DMS53 treated with DMSO at 0.1 percent for 48 hours (cell line): ENCODE data around the gene ZYX.
"Not testable (repeated sequence)": the region's sequence is repeated elsewhere in the genome, so short reads cannot be mapped to it uniquely, and the experiment has no call there.

Experiments used
- DNase-seq: peaks from one replicate; lab custom pipeline; 2025; ENCODE audit not compliant: unreplicated experiment; lab: John Stamatoyannopoulos, UW

The ZYX gene

DNA sequence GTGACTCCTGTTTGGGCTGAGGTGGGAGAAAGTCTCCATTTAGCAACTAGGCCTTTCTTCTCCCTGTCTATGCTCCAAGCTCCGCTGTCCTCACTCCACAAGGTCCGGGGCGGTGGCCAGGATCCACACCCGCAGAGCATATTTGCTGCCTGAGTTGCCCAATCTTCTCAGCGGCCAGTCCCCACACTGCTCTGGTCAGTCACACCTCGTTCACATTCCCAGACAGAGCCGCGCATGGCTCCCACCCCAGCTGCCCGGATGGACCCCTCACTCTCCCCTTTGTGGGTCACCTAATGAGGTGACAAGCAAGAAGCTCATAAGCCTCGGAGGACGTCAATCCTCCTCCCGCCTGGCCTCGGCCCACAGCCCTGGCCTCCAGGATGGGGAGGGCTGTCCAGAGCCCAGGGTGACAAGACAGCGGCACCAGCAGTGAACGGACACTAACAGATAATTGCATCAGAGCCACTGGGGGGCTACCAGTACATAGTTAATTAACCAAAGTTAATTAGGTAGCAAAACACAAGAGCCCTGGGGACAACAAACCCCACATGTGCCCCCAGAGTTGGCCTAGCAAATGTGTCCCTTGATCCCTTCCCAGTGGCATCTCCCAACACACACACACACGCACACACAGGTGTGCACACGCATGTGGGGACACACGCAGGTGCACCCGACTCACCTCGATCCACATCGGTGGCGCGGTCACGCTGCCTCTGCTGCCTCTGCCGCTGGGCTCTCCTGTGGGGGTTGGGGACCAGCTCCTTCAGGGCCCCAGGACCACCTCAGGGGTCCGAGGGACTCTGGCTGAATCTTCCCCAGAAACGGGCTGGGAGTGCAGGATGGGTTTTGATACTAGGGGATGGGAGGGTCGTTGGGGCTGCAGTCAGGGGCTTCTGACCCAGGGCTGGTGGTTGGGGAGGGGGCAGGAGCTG, 15.7 kb downstream of the ZYX start:
- DNase-seq = no peak

DNA sequence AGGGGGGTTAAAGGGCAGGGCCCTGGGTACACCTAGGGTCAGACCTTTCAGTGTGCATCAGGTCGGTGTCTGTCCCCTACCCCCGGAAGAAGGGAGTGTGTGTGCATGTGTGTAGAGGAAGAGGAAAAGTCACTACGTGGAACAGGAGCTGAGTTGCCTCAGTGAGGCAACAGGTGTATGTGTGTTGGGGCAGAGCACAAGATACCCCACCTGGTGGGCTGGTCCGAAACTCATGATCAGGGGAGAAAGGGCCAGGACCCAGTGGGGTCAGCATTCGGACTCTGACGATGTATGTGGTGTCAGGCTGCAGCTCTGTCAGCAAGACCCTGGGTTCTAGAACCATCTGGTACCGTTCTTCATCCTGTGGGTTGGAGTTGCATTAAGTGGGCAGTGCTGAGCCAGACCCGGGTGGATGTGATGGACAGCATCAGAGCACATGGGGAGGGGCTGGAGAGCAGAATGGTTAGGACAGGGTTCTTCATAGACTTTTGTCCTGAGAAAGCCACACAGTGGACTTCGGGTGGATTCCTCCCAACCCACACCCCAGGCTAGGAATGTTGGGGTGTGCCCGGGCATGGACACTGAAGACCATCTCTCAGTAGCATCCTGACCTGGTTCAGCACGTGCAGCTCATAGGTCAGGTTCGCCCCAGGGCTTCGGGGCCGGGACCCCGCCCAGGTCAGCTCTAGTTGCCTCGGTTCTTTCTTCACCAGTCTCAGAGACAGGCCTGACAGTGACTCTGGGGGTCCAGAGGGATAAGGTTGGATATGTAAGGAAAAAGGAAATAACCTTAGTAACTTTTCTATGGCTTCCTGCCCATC, 16.8 kb downstream of the ZYX start:
- DNase-seq = no peak

DNA sequence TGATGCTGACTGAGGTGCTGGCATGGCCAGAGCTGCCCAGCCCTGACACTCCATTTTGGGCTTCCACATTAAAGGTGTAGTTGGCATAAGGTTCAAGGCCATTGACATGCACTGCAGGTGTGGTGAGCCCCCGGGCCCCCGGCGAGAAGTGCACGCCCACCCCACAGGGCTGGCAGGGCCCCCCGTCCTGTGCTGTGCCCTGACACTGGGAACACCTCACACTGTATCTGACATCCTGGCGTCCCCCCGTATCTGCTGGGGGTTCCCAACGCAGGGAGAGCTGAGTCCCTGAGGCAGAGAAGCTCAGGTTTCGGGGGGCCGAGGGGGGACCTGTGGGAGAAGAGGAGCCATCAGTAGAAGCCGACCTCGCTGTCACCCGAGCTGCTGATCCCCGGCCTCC, 17.5 kb downstream of the ZYX start:
- DNase-seq = no peak

DNA sequence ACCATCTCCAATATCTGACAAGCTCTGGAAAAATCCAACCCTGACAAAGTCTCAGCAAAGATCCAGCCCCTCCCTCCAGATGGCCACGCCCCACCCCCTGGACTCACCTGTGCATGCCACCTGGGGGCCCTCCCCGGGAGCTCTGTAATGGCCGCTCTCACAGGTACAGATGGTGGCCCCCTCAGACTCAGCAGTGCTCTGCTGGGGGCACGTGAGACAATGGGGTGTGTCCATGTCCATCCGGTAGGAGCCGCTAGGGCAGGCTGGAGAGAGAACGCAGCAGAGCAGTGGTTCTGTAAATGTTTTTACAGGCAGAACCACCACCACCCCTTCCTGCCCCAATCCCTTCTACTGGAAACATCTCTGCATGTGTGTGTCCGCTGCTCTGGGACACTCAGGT, 18.0 kb downstream of the ZYX start:
- no peak for DNase-seq

DNA sequence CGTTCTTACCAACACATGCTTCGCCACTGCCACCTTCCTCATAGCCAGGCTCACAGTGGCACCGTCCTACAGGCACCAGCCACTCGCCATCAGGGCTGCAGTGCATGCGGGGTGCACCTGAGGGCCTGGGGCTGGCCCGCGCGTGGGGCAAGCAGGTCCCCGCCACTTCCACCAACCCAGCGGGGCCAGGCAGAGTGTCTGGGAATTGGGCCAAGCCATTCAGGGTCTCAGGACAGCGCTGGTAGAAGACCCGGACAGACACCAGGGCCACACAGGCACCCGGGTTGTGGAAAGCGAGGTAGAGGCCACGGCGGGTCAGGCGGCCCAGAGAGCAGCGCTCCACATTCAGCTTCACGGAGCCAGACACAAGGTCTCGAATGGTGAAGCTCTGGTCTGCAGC, 18.5 kb downstream of the ZYX start:
- DNase-seq = no peak

DNA sequence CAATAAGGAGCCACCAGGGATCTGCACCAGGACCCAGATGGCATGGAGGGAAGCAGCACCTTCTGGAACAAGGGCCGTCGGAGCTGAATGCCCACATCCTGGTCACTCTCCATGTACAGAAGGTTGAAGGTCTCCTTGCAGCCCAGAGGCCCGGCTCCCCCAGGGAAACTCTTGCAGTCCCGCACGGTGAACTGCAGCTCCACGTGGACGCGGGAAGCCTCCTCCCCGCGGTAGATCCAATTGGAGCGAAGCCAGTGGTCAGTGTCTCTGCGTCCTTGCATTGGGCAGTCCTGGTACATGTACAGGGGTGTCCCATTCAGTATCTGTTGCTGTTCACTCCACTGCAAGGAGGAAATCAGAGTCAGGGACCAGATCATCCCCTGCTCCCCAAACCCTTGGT, 20.1 kb downstream of the ZYX start:
- DNase-seq = no peak

DNA sequence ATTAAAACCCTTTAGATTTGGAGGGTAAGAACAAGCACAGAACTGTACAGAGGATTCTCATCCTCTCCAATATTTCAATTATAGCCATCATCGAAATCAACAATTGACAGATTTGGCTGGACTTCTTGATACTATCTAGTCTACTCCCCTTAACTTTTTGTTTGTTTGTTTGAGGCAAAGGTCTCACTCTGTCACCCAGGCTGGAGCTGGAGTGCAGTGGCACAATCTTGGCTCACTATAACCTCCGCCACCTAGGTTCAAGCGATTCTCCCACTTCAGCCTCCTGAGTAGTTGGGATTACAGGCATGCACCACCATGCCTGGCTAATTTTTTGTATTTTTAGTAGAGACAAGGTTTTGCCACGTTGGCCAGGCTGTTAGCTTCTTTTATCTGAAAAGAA, 21.1 kb downstream of the ZYX start:
- DNase-seq = not testable (repeated sequence)

DNA sequence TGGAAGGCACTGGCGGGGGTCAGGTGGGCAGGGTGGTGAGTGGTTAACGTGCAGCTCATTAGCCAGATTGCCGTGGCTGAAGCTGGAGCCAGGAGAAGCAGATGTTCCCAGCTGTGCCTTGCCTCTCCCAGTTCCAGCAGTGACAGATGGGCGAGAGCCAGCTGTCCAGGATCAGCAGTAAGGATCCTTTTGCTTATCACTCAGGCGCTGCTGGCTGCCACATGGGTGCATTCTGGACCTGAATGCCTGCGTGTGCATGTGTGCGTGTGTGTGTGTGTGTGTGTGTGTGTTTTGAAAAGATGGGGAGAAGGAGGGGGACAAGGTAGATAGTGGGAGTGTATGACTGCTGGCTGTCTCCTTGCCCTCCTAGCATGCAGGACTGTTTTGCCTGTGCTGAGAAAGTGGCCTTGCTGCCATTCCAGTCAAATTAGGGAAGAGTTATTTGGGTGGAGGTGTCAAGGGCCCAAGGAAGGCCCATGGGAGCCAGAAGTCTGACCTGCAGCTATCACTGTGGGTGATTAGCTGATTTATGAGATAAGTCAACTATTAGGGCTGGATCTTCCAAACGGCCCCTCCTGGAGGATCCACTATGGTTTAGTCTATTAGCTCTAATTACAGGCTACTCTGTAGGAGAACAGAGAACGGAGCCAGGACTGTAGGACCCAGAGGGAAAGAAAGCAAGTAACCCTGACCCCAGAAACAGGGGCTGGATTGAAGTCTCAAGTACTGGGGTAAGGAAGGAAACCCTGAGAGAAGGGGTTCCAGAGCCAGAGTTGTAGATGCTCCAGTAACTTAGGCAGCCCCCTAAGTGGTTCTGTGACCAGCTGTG, 24.2 kb downstream of the ZYX start:
- no peak for DNase-seq

DNA sequence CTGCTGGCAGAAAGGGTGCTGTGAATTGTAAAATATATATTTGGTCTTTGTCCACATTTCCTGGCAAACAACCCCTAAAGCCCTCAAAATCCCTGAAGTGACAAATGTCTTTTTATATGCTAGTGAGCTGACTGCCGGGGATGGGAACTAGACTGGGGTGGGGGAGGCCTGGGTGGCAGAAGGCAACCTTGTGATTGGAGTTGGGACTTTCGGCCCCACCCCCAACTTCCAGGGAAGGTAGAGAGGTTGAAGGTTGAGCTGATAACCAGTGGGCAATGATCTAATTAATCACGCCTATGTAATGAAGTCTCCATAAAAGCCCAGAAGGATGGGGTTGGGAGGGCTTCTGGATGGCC, 24.8 kb downstream of the ZYX start:
- DNase-seq = no peak

DNA sequence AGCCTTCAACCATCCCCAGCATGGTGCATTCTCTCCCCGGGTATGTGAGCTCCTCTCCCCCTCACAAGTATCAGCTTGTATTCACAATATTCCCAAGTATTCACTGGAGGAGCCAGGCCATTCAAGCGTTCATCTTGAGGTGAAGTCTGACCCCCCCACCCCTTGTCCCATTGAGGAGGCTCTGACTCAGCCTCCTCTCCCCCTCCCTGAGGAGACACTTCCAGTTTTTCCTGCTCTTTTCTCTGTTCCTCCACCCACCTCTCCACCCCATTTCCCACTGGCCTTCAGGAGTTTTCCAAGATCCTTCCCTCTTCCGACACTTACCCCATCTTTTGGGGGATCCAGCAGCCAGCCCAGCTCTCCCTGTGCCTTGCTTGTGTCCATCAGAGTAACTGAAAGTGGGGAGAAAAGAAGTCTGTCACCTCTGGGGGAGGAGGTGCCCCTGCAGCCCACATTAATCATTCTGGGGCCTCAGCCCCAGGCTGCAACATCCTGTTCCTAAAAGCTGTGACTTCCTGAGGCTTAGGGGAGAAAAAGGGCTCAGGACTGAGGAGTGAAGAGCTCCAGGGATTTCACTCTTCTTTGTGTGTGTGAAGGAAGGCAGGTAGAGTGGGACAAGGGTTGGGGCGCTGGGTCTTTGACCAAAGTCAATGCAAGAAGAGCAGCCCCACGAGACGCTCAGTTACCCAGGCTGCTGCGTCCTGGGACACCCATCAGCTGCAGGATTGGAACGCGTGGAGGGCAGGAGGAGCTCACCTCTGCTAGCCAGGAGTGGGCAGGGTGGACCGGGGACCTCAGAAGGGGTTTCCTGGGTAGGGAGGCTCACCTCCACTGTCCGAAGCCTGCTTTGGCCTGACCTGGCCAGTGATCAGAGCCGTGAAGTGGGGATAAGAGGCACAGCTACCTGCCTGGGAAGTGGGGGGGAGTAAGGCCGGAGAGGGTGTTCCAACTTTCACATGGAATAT, 26.4 kb downstream of the ZYX start:
- DNase-seq = no peak

DNA sequence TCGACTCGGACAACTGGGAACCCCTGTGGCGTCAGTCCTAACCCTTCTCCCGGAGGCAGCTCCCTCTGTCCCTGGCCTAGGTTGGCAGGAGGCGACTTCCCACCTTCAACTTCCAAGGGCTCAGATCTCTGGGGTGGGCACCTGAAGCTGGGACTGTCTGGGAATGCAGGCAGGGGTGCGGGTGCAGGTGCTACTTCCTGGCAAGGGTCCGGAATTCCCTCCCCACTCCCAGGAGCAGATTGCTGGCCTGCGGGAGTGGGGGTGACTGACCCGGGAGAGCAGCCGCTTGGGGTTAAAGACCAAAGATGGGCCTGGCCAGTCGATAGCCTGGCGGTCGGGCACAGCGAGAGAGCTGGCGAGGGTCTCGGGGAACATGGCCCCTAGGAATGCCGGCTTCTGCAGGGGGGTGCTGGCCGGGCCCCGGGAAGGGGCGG, 27.1 kb downstream of the ZYX start:
- DNase-seq = no peak

DNA sequence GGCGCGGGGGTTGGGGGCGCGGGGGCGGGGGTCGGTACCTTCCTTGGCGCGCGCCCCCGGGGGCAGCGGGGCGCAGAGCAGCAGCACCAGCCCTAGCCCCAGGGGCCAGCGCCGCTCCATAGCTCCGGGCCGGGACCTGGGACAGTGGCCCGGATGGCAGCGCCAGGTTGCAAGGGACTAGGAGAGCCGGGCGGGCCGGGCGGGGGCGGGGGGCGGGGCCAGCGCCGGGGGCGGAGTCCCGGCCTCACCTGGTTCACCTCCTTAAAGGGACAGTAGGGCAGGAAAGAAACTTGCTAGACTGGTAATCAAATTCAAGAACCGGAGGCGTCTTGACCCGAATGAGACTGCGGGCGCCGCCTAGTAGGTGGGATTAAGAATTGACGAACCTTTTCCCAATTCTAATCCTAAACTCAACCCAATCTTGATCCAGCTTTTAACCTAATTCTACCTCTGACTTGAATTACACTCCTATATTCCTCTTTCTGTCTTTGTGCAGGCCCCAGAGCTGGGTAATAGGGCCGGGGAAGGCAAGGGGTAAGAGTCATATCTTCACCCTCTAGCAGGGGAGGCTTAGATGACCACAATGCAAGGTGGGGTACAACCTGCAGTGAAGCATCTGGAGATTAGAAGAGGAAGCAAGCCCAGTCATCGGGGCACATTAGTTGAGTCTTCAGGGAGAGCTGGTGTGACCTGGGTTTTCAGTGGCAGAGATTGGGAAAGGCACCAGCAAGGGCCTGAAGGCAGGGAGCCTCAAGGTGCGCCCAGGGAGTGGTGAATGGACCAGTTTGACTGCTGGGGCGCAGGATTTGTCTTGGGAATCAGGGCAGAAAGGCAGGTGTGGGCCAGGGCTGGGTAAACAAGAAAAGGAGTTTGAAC, 27.8 kb downstream of the ZYX start, which contains the start of gene EPHA1:
EPHA1 (minus strand) TSS at position 171 of the 876 bp plus-strand sequence; CDS start at position 120, 51 bp downstream.
- DNase-seq = peak; percentile 85

DNA sequence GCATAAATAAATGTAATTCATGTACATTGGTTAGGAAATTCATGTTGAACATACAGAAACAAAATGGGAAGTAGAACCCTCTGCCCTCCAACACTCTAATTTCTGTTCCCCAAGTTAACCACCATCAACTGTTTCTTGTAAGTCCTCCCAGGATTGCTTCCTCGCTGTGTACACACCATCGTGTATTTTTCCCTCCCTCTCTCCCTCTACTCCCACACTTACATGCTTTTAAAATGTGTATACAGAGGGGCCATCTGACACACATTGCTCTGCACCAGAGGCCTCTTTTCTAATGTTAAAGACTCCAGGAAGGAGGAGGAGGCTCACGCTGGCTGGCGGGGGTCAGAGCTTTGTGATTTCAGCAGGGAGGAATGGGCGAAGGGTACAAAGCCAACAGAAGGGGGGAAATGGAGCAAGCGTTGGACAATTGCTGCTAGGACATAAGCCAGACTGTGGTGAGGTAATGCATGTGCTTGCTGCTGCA, 29.4 kb downstream of the ZYX start:
- DNase-seq = no peak

DNA sequence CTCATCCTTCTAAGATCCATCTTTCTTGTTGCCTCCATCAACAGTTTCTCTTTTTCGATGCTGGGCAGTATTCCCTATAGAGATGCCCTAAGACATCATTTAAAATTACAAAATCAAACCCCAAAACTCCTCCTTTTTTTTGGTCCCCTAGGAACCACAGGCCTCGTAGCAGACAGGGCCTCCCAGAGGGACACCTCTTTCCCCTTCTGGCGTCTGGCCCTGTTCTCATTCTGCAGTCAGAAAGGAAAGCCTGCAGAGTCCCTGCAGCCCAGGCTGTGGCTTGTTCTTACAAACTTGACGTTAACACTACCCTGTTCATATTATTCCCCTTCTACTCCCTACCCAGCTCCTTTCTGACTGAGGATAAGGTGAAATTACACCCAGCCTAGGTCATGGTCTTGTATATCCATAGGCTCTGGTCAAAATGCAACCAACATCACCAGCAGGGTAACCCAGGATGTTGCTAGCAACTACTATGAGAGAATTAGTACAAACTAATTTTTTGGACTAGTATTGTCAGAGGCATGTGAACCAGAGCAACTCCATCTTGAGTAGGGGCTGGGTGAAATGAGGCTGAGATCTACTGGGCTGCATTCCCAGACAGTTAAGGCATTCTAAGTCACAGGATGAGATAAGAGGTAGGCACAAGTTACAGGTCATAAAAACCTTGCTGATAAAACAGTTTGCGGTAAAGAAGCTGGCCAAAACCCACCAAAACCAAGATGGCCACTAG, 31.0 kb downstream of the ZYX start:
- no peak for DNase-seq

DNA sequence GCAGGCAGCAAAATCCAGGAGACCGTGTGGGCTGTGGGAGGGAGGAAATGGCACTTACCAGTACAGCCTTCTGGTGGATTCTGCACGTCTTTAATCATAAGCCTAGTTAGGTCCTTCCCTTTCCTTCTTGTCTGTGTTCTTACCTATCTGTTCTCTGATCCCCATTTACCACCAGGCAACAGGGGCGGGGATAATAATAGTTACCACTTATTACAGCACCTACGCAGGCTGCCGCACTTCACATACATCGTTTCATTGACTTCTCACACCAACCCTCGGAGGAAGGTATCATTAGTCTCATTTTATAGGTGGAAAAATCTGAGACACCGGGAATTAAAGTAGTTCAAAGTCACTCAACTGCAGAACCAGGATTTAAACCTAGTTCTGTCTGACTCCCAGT, 32.0 kb downstream of the ZYX start:
- DNase-seq = no peak

DNA sequence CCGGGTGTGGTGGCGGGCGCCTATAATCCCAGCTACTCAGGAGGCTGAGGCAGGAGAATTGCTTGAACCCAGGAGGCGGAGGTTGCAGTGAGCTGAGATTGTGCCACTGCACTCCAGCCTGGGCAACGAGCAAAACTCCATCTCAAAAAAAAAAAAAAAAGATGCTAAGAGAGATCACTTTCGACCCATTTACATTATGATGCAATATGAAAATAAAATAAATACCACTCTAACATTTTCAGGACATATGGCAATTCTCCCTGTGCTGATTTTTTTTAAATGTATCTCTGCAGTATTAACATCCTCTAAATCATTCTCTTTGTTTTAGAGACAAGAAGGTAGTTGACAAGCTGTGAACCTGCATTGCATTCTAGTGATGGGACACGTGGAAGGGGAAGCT, 34.1 kb downstream of the ZYX start:
- DNase-seq = not testable (repeated sequence)

DNA sequence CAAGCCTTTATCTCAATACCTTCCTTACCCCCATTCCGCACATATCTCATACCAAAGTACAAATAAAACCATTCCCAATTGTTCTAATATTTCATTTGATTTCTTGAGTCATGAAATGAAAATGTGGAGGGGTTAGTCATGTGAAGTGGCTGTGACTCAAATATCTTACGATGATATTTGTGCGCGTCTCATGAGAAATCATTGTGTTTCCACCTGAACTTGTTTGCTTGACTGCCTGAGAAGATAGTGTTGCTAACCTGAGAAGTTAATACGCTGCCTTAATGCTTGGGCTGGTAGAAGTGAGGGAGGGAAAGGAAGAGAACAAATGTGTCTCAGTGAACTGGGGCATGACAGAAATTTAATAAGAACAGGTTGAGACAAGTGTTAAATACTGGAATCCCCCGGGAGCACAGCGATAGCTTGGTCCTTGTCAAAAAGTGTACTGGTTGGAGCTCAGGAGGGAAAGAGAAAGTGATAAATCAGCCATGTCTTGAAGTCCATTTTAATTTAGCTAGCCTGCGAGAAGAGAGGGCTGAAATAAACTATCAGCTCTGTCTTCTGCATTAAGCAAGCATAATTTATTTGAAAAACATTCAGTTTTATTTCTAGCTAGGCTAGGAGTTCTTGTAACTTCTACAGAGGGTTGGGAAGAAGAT, 34.7 kb downstream of the ZYX start:
- DNase-seq = no peak
